Measurements from ENCODE around the gene SOX8.

GRCh38 chr16:971981-972315, 9.6 kb upstream of the SOX8 start:
- TF ChIP-seq GATA2 (IDR thresholded peaks at IDR 0.05; ENCODE audit: low read depth, low read length) (no peak), GATA3 (IDR thresholded peaks at IDR 0.05; ENCODE audit: low read depth, low read length) (no peak)
